CMK (cell line): ENCODE measurements around the gene LYPD6B.
A peak's percentile ranks its signal among the peaks of the same experiment; 100 is the strongest.
"Not testable (repeated sequence)": the region's sequence is repeated elsewhere in the genome, so short reads cannot be mapped to it uniquely, and the experiment has no call there.

Experiments used
- DNase-seq: peaks from one replicate; pipeline ENCODE4 v3.0.0-alpha.2; 2010; ENCODE audit warnings: low read depth

LYPD6B gene

DNA sequence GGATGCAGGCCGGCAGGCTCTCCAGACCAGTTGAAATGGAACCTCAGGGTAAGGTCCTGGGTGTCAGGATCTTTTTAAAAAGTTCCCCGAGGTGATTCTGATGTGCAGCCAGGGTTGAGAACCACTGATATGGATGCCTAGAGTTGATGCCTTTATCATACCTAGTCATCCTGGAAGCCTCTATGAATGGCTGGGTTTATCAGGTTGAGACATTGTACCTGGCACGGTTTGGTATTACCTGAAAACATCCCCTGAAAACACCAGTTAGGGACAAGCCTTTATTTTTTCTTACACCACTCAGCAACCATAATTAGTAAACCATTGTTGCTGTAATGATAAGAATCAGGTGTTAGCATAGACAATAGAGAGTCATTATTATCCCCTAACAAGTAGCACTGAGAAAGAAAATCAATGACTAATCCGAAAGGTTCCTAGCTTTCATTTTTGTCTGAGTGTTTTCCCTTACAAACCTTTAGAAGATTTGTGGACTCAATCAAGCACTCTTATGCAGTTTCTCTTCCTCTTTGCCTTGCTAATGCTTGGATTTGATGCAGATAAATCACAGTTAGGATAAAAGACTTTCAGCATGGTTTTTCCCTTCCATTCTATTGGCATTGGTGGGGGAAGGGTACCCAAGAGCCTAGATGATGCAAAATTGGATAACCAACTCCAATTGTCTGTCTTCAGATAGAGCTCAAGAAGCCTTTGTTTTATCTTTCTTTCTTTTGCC is 175.4 kb downstream of the LYPD6B start:
- no peak for DNase-seq

DNA sequence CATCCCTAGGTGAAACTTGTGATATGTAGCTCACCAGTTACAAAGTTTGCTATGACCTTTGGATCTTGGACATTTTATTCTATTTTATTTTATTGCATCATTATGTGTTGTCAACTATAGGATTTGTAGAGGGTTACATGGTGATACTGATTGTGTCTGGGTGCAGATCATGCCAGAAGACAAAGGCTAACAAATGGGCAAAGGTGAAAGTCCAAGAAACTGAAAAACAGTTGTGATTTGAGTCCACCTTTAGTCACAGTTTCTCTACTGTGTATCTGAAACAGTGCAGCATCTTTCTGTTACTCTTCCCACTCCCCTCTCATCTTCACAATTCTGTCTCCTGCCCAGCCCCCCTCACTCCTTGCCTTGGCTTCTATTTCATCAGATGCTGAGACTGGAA is 180.0 kb downstream of the LYPD6B start:
- no peak for DNase-seq

DNA sequence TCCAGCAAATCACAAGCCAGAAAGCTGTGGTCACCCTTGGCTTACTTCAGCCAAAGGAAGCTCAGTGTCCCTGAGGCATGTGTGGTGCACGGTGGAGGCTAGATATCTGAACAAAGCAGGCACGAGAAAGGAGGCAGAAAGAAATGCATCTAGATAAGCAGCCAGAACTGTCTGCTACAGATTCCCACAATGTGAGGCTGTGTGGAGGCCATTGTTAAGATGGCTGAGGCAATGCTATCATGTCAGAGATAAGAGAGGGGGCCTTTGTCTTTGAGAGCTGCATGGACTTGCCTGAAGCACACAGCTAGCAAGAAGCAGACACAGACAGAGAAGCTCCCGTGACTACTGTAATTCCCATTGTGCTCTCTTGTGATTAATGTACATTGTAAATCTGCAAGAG is 181.4 kb downstream of the LYPD6B start:
- DNase-seq, result peak; percentile 5

DNA sequence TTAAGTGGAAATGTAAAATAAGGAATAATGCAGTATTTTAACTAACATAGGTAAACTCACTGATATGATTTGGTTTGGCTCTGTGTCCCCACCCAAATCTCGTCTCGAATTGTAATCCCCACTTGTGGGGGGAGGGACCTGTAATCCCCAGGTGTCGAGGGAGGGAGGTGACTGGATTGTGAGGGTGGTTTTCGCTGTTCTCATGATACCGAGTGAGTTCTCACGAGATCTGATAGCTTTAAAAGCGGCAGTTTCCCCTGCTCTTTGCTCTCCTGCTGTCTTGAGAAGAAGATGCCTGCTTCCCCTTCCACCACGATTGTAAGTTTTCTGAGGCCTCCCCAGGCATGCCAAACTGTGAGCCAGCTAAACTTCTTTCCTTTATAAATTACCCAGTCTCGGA is 182.5 kb downstream of the LYPD6B start:
- no peak for DNase-seq

DNA sequence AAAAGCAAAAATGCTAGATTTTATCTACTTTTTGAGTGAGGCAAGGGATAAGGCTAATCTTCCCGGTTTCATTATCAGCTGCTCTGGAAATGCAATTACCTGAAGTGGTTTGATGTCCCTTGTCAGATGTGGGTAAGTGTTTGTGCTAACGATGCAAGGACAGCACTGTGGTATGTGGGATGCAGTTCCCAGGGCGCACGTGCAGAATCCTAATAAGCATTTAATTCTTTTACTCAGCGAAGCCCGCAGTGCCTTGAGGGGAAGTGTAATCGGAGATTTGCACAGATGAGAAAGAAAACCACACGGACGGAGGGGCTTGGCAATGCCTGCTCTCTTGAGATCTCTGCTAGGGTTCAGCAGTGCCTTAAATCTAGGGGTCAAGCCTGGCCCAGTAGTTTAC is 183.4 kb downstream of the LYPD6B start:
- no peak for DNase-seq

DNA sequence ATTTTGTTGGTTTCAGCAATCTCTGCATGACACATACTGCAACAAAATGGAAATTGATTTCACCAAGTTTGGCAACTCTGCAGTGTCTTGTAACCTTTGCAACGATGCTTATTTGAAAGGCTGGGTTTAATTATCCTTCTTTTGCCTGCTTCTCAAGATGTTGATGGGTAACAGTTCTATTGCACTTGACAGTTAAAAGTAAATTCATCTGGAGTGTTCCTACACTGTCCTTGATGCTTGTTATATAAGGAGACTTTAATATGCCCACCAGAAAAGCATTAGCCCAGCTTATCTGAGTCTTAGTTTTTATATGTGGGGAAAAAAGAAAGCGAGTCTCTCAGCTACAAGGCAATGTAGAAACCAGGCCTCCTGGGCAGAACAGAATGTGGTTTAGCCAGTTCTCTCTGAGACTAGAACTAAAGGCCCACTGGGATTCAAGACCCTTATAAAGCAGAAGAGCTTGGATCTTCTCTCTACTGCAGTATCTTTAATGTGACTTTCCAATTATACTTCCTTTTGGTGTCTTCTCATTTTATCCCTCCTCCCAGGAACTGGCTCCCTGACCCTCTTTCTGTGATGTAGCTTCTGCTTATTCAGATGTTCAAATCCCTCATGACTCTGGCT is 185.1 kb downstream of the LYPD6B start:
- DNase-seq, result no peak

DNA sequence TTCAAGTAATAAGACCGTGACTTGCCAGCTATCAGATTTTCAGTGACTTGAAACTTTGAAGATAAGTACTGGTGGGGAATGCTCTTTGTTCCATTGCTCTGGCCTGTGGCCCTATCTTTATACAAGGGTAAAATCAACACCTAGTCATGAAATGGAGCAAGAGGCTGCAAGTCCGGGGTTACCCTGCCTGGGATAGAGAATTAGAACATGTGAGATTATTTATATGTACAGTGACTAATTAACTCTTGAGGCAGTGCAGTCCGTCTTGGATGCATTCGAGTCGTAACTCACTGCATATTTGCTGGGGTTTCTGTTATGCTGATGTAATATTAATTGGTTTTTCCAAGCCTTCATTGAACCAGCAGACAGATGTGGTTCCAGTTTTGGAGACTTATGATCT is 186.0 kb downstream of the LYPD6B start:
- DNase-seq, result no peak

- no peak for DNase-seq
These were observed 186.9 kb downstream of the LYPD6B start for GRCh38 chr2:149225446-149225845.

- DNase-seq, result no peak
These were observed 188.3 kb downstream of the LYPD6B start for GRCh38 chr2:149226790-149227189.

DNA sequence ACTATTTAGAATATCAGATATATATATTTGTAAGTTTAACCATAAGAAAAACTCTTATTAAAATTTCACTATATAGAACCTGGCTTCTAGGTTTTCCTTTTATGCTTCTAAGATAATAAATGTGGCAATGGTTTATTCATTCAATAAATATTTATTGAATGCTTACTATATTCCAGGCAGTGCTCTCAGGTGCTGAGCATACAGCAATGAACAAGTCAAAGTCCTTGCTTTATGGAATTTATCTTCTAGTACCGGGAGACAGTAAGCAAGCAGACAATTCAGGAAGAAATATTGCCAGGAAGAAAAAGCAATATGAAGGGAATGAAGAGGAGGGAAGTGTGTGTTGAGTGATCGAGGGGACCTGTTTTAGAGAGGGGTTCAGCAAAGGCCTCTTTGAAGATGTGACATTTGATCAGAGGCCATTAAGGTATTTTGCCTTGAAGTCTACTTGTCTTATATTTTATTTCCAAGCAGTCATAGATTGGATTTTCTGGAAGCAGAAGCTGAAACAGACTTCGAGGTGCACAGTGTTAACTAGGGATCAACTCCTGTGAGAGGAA is 197.4 kb downstream of the LYPD6B start:
- no peak for DNase-seq

DNA sequence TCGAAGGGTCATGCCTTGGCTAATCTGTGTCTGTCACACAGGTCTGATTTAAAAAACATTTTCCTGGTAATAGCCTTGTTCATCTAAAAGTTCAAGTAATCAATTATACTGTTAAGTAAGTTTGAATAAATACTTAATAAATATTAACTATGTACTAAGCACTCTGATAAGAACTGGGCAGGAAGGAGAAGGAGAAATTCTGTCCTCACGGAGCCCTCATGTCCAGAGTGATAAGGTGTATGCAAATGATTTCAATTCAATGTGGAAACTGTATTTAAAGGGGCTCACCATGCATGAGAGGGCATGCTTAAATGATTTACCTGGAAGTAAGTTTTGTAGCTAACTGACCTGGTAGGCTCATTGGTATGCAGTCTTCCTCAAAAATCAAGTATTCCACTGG is 197.9 kb downstream of the LYPD6B start:
- DNase-seq, result no peak

GRCh38 chr2:149246186-149246585 is 207.7 kb downstream of the LYPD6B start:
- DNase-seq, result no peak

DNA sequence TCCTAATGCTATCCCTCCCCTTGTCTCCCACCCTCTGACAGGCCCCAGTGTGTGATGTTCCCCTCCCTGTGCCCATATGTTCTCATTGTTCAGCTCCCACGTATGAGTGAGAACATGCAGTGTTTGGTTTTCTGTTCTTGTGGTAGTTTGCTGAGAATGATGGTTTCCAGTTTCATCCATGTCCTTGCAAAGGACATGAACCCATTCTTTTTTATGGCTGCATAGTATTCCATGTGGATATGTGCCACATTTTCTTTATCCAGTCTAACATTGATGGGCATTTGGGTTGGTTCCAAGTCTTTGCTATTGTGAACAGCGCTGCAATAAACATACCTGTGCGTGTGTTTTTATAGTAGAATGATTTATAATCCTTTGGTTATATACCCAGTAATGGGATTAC is 212.9 kb downstream of the LYPD6B start:
- DNase-seq, result not testable (repeated sequence)

DNA sequence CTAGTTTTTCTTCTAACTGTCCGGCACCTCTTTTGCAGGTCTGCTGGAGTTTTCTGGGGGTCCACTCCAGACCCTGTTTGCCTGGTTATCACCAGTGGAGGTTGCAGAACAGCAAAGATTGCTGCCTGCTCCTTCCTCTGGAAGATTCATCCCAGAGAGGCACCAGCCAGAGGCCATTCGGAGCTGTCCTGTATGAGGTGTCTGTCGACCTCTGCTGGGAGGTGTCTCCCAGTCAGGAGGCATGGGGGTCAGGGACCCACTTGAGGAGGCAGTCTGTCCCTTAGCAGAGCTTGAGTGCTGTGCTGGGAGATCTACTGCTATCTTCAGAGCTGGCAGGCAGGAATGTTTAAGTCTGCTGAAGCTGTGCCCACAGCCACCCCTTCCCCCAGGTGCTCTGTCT is 218.4 kb downstream of the LYPD6B start:
- not testable (repeated sequence) for DNase-seq

- no peak for DNase-seq
These were observed 220.0 kb downstream of the LYPD6B start for GRCh38 chr2:149258531-149258930.

GRCh38 chr2:149259136-149259535 is 220.6 kb downstream of the LYPD6B start:
- no peak for DNase-seq

DNA sequence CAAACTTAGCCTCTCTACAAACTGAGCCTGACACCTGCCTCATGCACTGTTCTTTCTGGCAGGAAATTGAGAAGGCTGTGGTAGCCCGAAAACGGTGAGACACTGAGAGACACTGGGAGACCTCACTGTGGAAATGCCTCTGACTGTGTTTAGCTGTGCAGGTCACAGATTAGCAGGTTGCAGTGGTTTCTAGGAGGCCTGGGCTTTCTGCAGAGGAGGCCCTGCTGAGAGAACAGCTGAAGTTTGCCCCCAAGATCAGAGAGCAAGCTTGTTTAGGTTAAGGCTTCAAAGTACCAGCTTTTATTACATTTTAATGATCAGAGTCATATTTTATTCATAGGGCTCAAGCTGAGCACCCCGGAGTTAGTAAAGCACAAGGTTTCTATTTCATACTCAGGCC is 223.2 kb downstream of the LYPD6B start:
- DNase-seq, result no peak
